OCI-LY1 (cell line): ENCODE data around the gene PLEKHO2.
"Not testable (repeated sequence)": the region's sequence is repeated elsewhere in the genome, so short reads cannot be mapped to it uniquely, and the experiment has no call there.

ENCODE experiments used
- EZH2 ChIP-seq: fragments of 200-600 bp; sonication (generic), shearing (Covaris generic); IDR thresholded peaks from 2 replicates; pipeline ENCODE4 v1.8.0; 2017; ENCODE audit warnings: borderline replicate concordance, mixed run types, mild to moderate bottlenecking, antibody characterized with exemption, low read length, moderate library complexity, mixed read lengths
- TF ChIP-seq, protein P1 (sequence below): fragments of 200-600 bp; sonication (generic), shearing (Covaris generic); IDR thresholded peaks from 2 replicates; pipeline ENCODE4 v1.5.1; 2017; ENCODE audit warnings: mild to moderate bottlenecking, antibody characterized with exemption, low read length, moderate library complexity, mixed read lengths

DNA sequence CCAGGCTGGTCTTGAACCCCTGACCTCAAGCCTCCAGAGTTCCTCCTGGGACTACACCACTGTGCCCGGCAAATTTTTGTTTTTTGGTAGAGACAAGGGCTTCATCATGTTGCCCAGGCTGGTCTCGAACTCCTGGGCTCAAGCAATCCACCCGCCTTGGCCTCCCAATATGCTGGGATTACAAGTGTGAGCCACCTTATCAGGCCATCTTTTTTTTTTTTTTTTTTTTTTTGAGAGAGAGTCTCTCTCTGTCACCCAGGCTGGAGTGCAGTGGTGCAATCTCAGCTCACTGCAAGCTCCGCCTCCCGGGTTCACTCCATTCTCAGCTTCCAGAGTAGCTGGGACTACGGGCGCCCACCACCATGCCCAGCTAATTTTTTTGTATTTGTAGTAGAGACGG, 27.4 kb upstream of the PLEKHO2 start:
- TF ChIP-seq, protein P1, sequence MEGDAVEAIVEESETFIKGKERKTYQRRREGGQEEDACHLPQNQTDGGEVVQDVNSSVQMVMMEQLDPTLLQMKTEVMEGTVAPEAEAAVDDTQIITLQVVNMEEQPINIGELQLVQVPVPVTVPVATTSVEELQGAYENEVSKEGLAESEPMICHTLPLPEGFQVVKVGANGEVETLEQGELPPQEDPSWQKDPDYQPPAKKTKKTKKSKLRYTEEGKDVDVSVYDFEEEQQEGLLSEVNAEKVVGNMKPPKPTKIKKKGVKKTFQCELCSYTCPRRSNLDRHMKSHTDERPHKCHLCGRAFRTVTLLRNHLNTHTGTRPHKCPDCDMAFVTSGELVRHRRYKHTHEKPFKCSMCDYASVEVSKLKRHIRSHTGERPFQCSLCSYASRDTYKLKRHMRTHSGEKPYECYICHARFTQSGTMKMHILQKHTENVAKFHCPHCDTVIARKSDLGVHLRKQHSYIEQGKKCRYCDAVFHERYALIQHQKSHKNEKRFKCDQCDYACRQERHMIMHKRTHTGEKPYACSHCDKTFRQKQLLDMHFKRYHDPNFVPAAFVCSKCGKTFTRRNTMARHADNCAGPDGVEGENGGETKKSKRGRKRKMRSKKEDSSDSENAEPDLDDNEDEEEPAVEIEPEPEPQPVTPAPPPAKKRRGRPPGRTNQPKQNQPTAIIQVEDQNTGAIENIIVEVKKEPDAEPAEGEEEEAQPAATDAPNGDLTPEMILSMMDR: not testable (repeated sequence)
- TF ChIP-seq EZH2: not testable (repeated sequence)
